ENCODE measurements around the gene SUMF1. TPM values are rescaled to one million over a fixed set of nuclear protein-coding genes. Genes with fewer than 3 reads are reported as not detected.

SUMF1 gene
- total RNA-seq, 1 donor: 94.5 TPM

DNA sequence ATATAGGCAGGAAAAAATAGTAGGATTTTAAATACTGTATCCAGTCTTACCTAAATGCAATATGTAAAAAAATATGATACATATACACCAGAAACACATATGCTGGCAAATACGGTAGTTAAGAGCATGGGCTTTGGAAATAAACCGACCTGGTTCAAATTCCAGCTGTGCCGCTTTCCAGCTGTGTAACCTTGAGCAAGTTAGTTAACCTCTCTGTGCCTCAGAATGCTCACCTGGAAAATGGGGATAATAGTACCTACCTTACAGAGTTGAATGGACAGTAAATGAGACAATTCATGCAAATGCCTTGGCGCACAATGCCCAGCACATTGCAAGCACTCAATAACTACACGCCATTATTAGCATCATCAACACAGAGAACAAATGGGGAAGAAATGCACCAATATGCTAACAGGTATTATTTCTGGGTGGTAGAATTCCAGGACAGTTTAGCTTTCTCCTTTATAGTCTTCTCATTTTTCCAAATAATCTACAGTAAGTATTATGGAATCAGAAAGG is 50.6 kb downstream of the SUMF1 start:
- TF ChIP-seq, protein P1, sequence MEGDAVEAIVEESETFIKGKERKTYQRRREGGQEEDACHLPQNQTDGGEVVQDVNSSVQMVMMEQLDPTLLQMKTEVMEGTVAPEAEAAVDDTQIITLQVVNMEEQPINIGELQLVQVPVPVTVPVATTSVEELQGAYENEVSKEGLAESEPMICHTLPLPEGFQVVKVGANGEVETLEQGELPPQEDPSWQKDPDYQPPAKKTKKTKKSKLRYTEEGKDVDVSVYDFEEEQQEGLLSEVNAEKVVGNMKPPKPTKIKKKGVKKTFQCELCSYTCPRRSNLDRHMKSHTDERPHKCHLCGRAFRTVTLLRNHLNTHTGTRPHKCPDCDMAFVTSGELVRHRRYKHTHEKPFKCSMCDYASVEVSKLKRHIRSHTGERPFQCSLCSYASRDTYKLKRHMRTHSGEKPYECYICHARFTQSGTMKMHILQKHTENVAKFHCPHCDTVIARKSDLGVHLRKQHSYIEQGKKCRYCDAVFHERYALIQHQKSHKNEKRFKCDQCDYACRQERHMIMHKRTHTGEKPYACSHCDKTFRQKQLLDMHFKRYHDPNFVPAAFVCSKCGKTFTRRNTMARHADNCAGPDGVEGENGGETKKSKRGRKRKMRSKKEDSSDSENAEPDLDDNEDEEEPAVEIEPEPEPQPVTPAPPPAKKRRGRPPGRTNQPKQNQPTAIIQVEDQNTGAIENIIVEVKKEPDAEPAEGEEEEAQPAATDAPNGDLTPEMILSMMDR (IDR thresholded peaks at IDR 0.05; ENCODE audit: extremely low read depth, low read depth, low read length): no peak
- DNase-seq (ENCODE audit: insufficient read length, low spot score, missing footprints): no peak
- no peak overlapping the region for H2AFZ ChIP-seq (ENCODE audit: low read length)
- no peak overlapping the region for H3K27ac ChIP-seq (ENCODE audit: low read depth, low read length)
- peaks cover 3% of the 10 kb centered on the region for H4K20me1 ChIP-seq (ENCODE audit: insufficient read depth, low read length)
- H3K4me3 ChIP-seq (ENCODE audit: insufficient read depth, low read length): no peak overlapping the region
- H3K4me2 ChIP-seq (ENCODE audit: insufficient read depth, low read length): no peak overlapping the region
- H3K4me1 ChIP-seq (ENCODE audit: insufficient read depth, low read length): peaks cover 28% of the 10 kb centered on the region
- H3K36me3 ChIP-seq (ENCODE audit: insufficient read depth, low read length): no peaks in the 10 kb centered on the region
- no peaks in the 10 kb centered on the region for H3K79me2 ChIP-seq (ENCODE audit: insufficient read depth, low read length)
- H3K27me3 ChIP-seq (ENCODE audit: insufficient read depth, low read length): no peaks in the 10 kb centered on the region
- H3K9me3 ChIP-seq (ENCODE audit: low read depth, low read length): no peaks in the 10 kb centered on the region

GRCh38 chr3:4413467-4413866 is 53.6 kb downstream of the SUMF1 start:
- Histone ChIP-seq H3K4me3 (ENCODE audit: insufficient read depth, low read length) (no peak overlapping the region), H3K36me3 (ENCODE audit: insufficient read depth, low read length) (no peaks in the 10 kb centered on the region), H3K79me2 (ENCODE audit: insufficient read depth, low read length) (no peaks in the 10 kb centered on the region), H4K20me1 (ENCODE audit: insufficient read depth, low read length) (peaks cover 3% of the 10 kb centered on the region), H2AFZ (ENCODE audit: low read length) (no peak overlapping the region), H3K27ac (ENCODE audit: low read depth, low read length) (no peak overlapping the region), H3K4me1 (ENCODE audit: insufficient read depth, low read length) (peaks cover 21% of the 10 kb centered on the region), H3K4me2 (ENCODE audit: insufficient read depth, low read length) (no peak overlapping the region), H3K27me3 (ENCODE audit: insufficient read depth, low read length) (no peaks in the 10 kb centered on the region), H3K9me3 (ENCODE audit: low read depth, low read length) (no peaks in the 10 kb centered on the region)
- TF ChIP-seq, protein P1 (IDR thresholded peaks at IDR 0.05; ENCODE audit: extremely low read depth, low read depth, low read length): no peak
- DNase-seq (ENCODE audit: insufficient read length, low spot score, missing footprints): no peak

DNA sequence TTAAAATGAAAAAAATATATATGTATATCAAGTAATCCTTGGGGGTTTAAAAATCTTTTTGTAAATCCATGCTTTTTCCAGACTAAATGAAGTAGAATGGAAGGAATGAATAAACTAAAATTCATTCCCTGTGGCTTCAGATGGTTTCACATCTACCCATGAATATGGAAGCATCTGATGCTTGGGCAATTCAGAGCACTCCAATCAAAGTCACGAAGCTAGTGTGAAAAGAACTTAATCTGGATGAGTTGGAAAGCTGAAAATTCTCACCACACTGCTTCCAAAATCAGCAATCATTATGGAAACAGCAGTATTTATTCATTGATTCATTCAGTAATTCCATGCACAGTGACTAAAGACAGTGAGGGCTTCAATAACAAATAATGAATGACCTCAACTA is 55.2 kb downstream of the SUMF1 start:
- Histone ChIP-seq H3K36me3 (ENCODE audit: insufficient read depth, low read length) (no peaks in the 10 kb centered on the region), H4K20me1 (ENCODE audit: insufficient read depth, low read length) (no peaks in the 10 kb centered on the region), H3K79me2 (ENCODE audit: insufficient read depth, low read length) (no peaks in the 10 kb centered on the region), H3K9me3 (ENCODE audit: low read depth, low read length) (no peaks in the 10 kb centered on the region), H2AFZ (ENCODE audit: low read length) (no peak overlapping the region), H3K27ac (ENCODE audit: low read depth, low read length) (no peak overlapping the region), H3K4me1 (ENCODE audit: insufficient read depth, low read length) (peaks cover 7% of the 10 kb centered on the region), H3K27me3 (ENCODE audit: insufficient read depth, low read length) (no peaks in the 10 kb centered on the region), H3K4me2 (ENCODE audit: insufficient read depth, low read length) (no peak overlapping the region), H3K4me3 (ENCODE audit: insufficient read depth, low read length) (no peak overlapping the region)
- TF ChIP-seq, protein P1 (IDR thresholded peaks at IDR 0.05; ENCODE audit: extremely low read depth, low read depth, low read length): no peak
- DNase-seq (ENCODE audit: insufficient read length, low spot score, missing footprints): no peak

GRCh38 chr3:4411236-4411635 is 55.8 kb downstream of the SUMF1 start:
- no peaks in the 10 kb centered on the region for H3K79me2 ChIP-seq (ENCODE audit: insufficient read depth, low read length)
- H3K9me3 ChIP-seq (ENCODE audit: low read depth, low read length): no peaks in the 10 kb centered on the region
- H3K36me3 ChIP-seq (ENCODE audit: insufficient read depth, low read length): no peaks in the 10 kb centered on the region
- no peak overlapping the region for H3K4me3 ChIP-seq (ENCODE audit: insufficient read depth, low read length)
- TF ChIP-seq, protein P1 (IDR thresholded peaks at IDR 0.05; ENCODE audit: extremely low read depth, low read depth, low read length): no peak
- no peak overlapping the region for H2AFZ ChIP-seq (ENCODE audit: low read length)
- peaks cover 2% of the 10 kb centered on the region for H3K4me1 ChIP-seq (ENCODE audit: insufficient read depth, low read length)
- no peaks in the 10 kb centered on the region for H3K27me3 ChIP-seq (ENCODE audit: insufficient read depth, low read length)
- H3K4me2 ChIP-seq (ENCODE audit: insufficient read depth, low read length): no peak overlapping the region
- no peak overlapping the region for H3K27ac ChIP-seq (ENCODE audit: low read depth, low read length)
- no peak for DNase-seq (ENCODE audit: insufficient read length, low spot score, missing footprints)
- H4K20me1 ChIP-seq (ENCODE audit: insufficient read depth, low read length): no peaks in the 10 kb centered on the region
